ENCODE measurements around the gene GJA5. TPM values are rescaled to one million over a fixed set of nuclear protein-coding genes. Genes with fewer than 3 reads are reported as not detected.

Gene GJA5
- total and polyA plus RNA-seq, 2 donors (not counting 3 experiments of a cell fraction or from before 2014, with no cell fraction given), result 0.55 to 5.9 TPM

DNA sequence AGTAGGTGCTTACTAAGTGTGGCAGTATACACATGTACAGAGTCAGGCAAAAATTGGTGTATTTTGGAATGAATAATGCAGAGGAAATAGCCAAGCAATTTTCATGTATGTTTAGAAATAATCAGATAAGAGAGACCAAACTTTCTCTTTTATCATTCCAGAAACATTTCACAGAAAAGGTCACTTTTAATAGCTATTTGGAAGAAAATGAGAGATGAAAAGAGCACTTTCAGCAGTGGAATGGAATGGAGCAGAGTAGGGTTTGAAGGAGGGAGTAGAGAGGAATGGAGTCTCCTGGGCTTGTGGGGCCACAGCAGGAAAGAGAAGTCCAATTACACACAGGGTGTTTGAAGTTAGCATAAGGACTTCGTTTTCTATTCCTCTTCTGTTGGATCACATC, 48.8 kb upstream of the GJA5 start:
- no peak overlapping the region for H3K9ac ChIP-seq (replicated peaks; ENCODE audit: extremely low read depth, insufficient read depth, low read length)
- H3K36me3 ChIP-seq (ENCODE audit: control insufficient read depth in 2 of 2, extremely low read depth in 1 of 2, insufficient read depth in 2 of 2, low read length in 2 of 2), result no peaks in the 10 kb centered on the region
- TF ChIP-seq JUN (IDR thresholded peaks at IDR 0.05; ENCODE audit: borderline replicate concordance, insufficient read depth, insufficient read length, low read depth), result no peak
- TF ChIP-seq GATA2 (IDR thresholded peaks at IDR 0.05; ENCODE audit: insufficient read depth, insufficient read length, low read depth, low read length), result no peak
- TF ChIP-seq, protein P1, sequence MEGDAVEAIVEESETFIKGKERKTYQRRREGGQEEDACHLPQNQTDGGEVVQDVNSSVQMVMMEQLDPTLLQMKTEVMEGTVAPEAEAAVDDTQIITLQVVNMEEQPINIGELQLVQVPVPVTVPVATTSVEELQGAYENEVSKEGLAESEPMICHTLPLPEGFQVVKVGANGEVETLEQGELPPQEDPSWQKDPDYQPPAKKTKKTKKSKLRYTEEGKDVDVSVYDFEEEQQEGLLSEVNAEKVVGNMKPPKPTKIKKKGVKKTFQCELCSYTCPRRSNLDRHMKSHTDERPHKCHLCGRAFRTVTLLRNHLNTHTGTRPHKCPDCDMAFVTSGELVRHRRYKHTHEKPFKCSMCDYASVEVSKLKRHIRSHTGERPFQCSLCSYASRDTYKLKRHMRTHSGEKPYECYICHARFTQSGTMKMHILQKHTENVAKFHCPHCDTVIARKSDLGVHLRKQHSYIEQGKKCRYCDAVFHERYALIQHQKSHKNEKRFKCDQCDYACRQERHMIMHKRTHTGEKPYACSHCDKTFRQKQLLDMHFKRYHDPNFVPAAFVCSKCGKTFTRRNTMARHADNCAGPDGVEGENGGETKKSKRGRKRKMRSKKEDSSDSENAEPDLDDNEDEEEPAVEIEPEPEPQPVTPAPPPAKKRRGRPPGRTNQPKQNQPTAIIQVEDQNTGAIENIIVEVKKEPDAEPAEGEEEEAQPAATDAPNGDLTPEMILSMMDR (IDR thresholded peaks at IDR 0.05; ENCODE audit: extremely low read depth in 1 of 2, insufficient read depth in 1 of 2, low read depth in 1 of 2, low read length in 2 of 2), result no peak
- TF ChIP-seq EZH2 (IDR thresholded peaks at IDR 0.05; ENCODE audit: borderline replicate concordance, low read depth, low read length, severe bottlenecking), result no peak
- TF ChIP-seq MYC (IDR thresholded peaks at IDR 0.05; ENCODE audit: low read depth, low read length), result no peak
- TF ChIP-seq, protein P2, sequence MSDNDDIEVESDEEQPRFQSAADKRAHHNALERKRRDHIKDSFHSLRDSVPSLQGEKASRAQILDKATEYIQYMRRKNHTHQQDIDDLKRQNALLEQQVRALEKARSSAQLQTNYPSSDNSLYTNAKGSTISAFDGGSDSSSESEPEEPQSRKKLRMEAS (IDR thresholded peaks at IDR 0.05; ENCODE audit: insufficient read depth, insufficient read length), result no peak
- TF ChIP-seq POLR2A (IDR thresholded peaks at IDR 0.05; ENCODE audit: low read depth, low read length), result no peak
- TF ChIP-seq FOS (IDR thresholded peaks at IDR 0.05; ENCODE audit: borderline replicate concordance, insufficient read depth, low read length), result no peak
- TF ChIP-seq POLR2AphosphoS5 (IDR thresholded peaks at IDR 0.05; ENCODE audit: insufficient read depth, low read depth, low read length), result no peak
- CTCF ChIA-PET, result interaction anchor here (1.8 kb wide), 1 partner anchor 13 kb away, joined by 3 read pairs; no protein-coding TSS in a partner anchor
- no peaks in the 10 kb centered on the region for H4K20me1 ChIP-seq (replicated peaks; ENCODE audit: control insufficient read depth, extremely low read depth, insufficient read depth, low read length)
- DNase-seq (ENCODE audit: low read depth, low spot score), result no peak
- intact Hi-C loops (cut with micrococcal nuclease) (loop anchor here (5.0 kb wide), 1 partner anchor 77 kb away; no protein-coding TSS in a partner anchor), dilution Hi-C loops (cut with MboI; ENCODE audit: extremely low pct_ligation_motif_present, low sequenced_read_pairs) (no loop called here)
- H3K4me2 ChIP-seq (ENCODE audit: insufficient read depth, low read length), result no peak overlapping the region
- FAIRE-seq, result no peak
- POLR2A ChIA-PET, result no interaction called here
- no peak overlapping the region for H3K27ac ChIP-seq (ENCODE audit: insufficient read depth, low read depth, low read length)
- no peak overlapping the region for H2AFZ ChIP-seq (ENCODE audit: low read depth, low read length)
- no TSS peak for BruUV-seq (replicated peaks)
- H3K9me3 ChIP-seq (replicated peaks; ENCODE audit: control insufficient read depth, insufficient read depth, low read length), result no peaks in the 10 kb centered on the region
- H3K4me1 ChIP-seq (ENCODE audit: control insufficient read depth, extremely low read depth, insufficient read depth, low read length), result peaks cover 14% of the 10 kb centered on the region
- H3K4me3 ChIP-seq (replicated peaks in 1 of 3; ENCODE audit: insufficient read depth in 1 of 3, low read depth in 1 of 3, low read length in 3 of 3), result no peak overlapping the region
- H3K79me2 ChIP-seq (ENCODE audit: control insufficient read depth, insufficient read depth, low read length), result no peaks in the 10 kb centered on the region
- H3K9me1 ChIP-seq (replicated peaks; ENCODE audit: control insufficient read depth, extremely low read depth, insufficient read depth, low read length), result no peaks in the 10 kb centered on the region
- no peaks in the 10 kb centered on the region for H3K27me3 ChIP-seq (ENCODE audit: control insufficient read depth in 2 of 2, insufficient read depth in 2 of 2, low read length in 2 of 2)
